Mucosa of descending colon (tissue), 3 donors: ENCODE measurements around the gene CDKAL1. TPM values are rescaled to one million over a fixed set of nuclear protein-coding genes. Genes with fewer than 3 reads are reported as not detected.

Experiments used
- ATAC-seq: fragments of 200-7000 bp; cut with Tn5 transposase; one replicate; pipeline ENCODE4 v1.9.1; 2020; ENCODE audit warnings: mild to moderate bottlenecking, moderate library complexity
- DNase-seq, 3 donors: peaks; one replicate each; pipeline ENCODE4 v3.0.0-alpha.2; 2020
- H3K36me3 ChIP-seq: fragments of 200-600 bp; one replicate; pipeline ENCODE4 v1.8.0; 2021; ENCODE audit warnings: low read depth, mild to moderate bottlenecking
- H3K4me1 ChIP-seq: fragments of 200-600 bp; one replicate; pipeline ENCODE4 v1.8.0; 2021; ENCODE audit warnings: low read depth, mild to moderate bottlenecking
- H3K4me3 ChIP-seq: fragments of 200-600 bp; one replicate; pipeline ENCODE4 v1.8.0; 2021; ENCODE audit warnings: mild to moderate bottlenecking
- H3K9me3 ChIP-seq: fragments of 200-600 bp; one replicate; pipeline ENCODE4 v1.8.0; 2021; ENCODE audit warnings: mild to moderate bottlenecking
- intact Hi-C, 2 donors: fragments of 100-400 bp; cut with DNase I in 1 of 2; cut with micrococcal nuclease in 1 of 2; formaldehyde crosslinking; loops; one replicate each; pipeline versions ENCODE4 v1.11.0 to v1.11.1; 2022; cut with DNase I, micrococcal nuclease
- total RNA-seq, 3 donors: library from RNA; stranded (reverse); fragmentation: NEBNext Ultra II Directional in 2 of 3; extraction: Animal tissue kit (Norgen Biotek cat#: 25700) in 2 of 3; gene quantifications; one replicate each; pipeline versions ENCODE4 v1.2.1 to v1.2.4, GENCODE V29; 2021 to 2023
- TF ChIP-seq, protein P1 (sequence below): fragments of 200-600 bp; IDR thresholded peaks from one replicate; pipeline ENCODE4 v1.8.0; 2022; ENCODE audit warnings: antibody characterized with exemption, mild to moderate bottlenecking
- donor health status: DM: no; HTN: no; CAD: no; lungs with moderate emphysema.
- donor health status: DM: no; HTN: no; CAD: no.
- donor health status: DM: no; HTN: yes; CAD: no.

The CDKAL1 gene
- total RNA-seq, 3 donors from 2014 or later = 13.4 to 15.5 (median 15.3) TPM

DNA sequence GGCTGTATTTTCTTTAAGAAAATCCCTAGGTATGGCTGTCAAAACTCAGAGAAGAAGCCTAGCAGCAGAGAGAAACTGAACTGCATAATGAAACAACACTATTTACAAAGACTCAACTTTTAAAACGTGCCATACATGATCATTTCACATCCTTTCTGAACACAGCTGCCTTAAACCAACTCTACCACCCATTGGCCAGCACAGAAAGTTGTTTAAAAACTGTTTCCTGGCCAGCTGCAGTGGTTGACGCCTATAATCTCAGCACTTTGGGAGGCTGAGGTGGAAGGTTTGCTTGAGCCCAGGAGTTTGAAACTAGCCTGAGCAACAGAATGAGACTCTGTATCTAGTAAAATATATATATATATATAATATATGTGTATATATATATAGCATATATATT, 722.9 kb downstream of the CDKAL1 start:
- Histone ChIP-seq H3K4me1 (no peaks in the 10 kb centered on the region), H3K36me3 (no peaks in the 10 kb centered on the region), H3K4me3 (no peak overlapping the region), H3K9me3 (no peaks in the 10 kb centered on the region)
- ATAC-seq (no peak), DNase-seq (no peak)
- intact Hi-C loops = no loop called here
- TF ChIP-seq, protein P1, sequence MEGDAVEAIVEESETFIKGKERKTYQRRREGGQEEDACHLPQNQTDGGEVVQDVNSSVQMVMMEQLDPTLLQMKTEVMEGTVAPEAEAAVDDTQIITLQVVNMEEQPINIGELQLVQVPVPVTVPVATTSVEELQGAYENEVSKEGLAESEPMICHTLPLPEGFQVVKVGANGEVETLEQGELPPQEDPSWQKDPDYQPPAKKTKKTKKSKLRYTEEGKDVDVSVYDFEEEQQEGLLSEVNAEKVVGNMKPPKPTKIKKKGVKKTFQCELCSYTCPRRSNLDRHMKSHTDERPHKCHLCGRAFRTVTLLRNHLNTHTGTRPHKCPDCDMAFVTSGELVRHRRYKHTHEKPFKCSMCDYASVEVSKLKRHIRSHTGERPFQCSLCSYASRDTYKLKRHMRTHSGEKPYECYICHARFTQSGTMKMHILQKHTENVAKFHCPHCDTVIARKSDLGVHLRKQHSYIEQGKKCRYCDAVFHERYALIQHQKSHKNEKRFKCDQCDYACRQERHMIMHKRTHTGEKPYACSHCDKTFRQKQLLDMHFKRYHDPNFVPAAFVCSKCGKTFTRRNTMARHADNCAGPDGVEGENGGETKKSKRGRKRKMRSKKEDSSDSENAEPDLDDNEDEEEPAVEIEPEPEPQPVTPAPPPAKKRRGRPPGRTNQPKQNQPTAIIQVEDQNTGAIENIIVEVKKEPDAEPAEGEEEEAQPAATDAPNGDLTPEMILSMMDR = no peak

DNA sequence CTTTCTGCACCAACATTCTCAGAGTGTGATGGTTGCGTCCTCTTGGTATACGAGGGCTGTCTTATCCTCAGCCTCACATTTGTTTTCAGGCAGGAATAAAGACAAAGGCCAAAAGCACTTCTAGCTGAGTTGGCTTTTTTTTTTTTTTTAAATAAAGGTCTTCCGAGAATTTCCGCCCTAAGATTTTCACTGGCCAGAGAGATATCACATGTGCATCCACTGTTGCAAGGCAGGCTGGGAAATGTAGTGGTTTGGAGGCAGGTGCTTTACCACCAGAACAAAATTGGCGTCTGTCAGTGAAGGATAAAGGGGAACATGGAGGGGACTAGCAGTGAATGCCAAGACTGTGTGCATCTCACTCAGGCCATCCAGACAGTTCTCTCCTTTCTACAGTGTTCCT, 724.4 kb downstream of the CDKAL1 start:
- H3K4me3 ChIP-seq = no peak overlapping the region
- intact Hi-C loops = no loop called here
- H3K4me1 ChIP-seq = no peaks in the 10 kb centered on the region
- TF ChIP-seq, protein P1 = no peak
- ATAC-seq (no peak), DNase-seq (no peak)
- no peaks in the 10 kb centered on the region for H3K36me3 ChIP-seq
- no peaks in the 10 kb centered on the region for H3K9me3 ChIP-seq

GRCh38 chr6:21259660-21260059, 725.4 kb downstream of the CDKAL1 start:
- TF ChIP-seq, protein P1 = no peak
- no peak for DNase-seq
- no peak for ATAC-seq
- Histone ChIP-seq H3K36me3 (no peaks in the 10 kb centered on the region), H3K9me3 (no peaks in the 10 kb centered on the region), H3K4me1 (no peaks in the 10 kb centered on the region), H3K4me3 (no peak overlapping the region)
- intact Hi-C loops = no loop called here

DNA sequence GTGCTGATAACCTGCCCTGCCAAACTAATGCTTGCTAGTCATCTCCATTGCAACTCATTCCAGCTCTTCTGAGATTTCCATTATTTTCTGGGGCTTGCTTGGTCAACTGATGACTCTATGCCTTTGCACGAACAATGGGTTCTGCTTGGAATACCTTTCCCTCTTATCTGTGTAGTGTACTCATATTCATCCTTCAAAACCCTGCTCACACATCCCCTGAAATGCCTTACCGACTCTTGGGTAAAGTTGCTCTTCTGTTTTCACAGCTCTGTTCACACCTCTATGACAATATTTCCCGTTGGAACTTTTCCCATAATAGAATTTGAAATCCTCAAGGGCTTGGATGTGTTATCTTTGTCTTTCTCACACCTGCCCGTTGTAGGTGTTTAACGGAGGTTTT, 728.2 kb downstream of the CDKAL1 start:
- H3K4me1 ChIP-seq = no peaks in the 10 kb centered on the region
- H3K4me3 ChIP-seq = no peak overlapping the region
- H3K9me3 ChIP-seq = no peaks in the 10 kb centered on the region
- ATAC-seq (no peak), DNase-seq (no peak)
- TF ChIP-seq, protein P1 = no peak
- intact Hi-C loops = no loop called here
- H3K36me3 ChIP-seq = no peaks in the 10 kb centered on the region

DNA sequence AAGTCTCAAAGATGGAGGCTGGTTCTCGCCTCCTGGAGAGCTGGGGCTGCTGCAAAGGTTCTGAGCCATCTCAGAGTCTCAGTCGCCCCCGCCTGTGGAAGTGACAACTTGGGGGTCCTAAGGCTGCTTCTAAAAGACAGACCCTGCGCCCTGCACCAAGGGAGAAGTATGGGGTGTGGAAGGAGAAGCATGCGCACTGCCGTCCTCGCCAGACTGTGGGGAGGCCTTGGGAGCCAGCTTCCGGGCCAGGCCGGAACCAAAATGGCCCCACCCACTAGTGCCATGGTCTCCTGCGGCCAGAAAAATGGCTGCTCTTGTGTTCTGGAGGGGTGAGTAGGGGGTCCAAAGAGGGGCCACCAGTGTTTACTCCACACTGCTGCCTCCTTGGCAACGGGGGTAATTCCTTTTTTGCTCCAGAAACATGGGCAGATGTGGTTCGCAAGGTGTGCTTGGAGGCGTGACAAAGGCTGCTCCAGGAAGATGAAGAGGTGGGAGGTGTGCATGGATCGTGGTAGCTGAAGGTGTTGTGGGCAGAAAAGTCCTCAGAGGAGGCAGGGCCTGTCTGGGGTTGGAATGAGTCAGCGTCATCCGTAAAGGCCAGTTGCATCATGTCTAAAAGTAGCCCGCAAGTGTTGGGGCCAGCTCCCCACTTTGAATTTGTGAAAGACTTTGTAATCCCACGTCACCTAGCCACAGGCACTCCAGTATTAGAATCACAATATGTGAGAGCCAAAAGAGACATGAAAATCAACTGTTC, 729.5 kb downstream of the CDKAL1 start:
- no peaks in the 10 kb centered on the region for H3K4me1 ChIP-seq
- no peaks in the 10 kb centered on the region for H3K36me3 ChIP-seq
- TF ChIP-seq, protein P1 = no peak
- ATAC-seq = peak; percentile 51
- H3K4me3 ChIP-seq = no peak overlapping the region
- DNase-seq = no peak
- intact Hi-C loops = no loop called here
- no peaks in the 10 kb centered on the region for H3K9me3 ChIP-seq
